Stimulated activated CD4-positive, alpha-beta T cell treated with anti-CD3 and anti-CD28 coated beads, TNF-alpha, amount 100 ng/mL, for 4 hours (primary cell): ENCODE results near the gene NLGN1.

Experiments used
- DNase-seq, 3 experiments: peaks; one replicate each; pipeline ENCODE4 v3.0.0-alpha.2; 2020; ENCODE audit warnings: low read depth in 3 of 3

The NLGN1 gene

DNA sequence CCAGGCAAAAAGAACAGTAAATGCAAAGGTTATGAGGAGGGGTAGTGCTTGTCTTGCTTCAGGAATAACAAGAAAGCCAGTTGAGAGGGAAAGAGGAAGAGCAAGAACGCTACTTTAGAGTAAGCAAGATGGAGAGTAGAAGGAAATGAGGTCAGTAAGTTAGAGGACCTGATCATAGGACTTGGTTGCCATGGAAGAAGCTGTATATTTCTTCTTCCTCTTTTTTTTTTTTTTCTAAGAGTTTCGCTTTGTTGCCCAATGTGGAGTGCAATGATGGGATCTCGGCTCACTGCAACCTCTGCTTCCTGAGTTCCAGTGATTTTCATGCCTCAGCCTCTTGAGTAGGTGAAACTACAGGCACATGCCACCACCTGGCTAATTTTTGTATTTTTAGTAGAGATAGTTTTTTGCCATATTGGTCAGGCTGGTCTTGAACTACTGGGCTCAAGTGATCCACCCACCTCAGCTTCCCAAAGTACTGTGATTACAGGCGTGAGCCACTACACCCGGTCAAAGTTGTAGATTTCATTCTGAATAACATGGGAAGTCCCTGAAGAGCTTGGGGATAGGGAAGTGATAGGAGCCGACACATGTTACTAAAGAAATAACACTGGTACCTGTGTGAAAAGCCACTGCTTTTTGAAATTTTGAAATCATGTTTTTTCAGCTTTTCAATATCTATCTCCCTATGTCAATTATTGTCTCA is 933.7 kb downstream of the NLGN1 start:
- DNase-seq = no peak

DNA sequence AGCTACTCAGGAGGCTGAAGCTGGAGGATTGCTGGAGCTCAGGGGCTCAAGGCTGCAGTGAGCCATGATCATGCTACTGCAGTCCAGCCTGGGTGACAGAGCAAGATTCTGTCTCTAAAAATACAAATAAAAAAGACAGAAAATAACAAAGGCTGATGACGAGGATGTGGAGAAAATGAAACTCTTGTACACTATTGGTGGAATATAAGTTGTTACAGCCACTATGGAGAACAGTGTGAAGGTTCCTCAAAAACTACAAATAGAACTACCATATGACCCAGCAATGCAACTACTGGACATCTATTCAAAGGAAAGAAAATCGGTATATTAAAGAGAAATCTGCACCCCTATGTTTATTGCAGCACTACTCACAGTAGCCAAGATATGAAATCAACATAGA is 934.8 kb downstream of the NLGN1 start:
- no peak for DNase-seq

DNA sequence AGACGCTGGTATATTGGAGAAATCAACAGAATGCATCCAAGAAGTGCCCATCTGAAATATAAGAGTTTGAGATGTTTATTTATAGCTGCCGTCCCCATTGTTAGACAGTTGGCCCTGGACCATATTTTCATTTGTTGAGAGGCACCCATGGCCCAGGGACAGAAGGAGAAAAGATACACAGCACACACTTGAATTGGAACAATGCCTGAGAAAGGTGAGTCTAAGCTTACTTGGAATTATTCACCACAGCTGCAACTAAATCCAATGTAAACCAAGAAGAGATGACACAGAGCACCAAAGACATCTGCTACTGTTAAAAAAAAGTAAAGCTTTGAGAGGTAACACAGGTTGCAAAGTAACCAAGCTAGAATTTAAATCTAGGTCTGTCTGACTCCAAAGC is 936.1 kb downstream of the NLGN1 start:
- no peak for DNase-seq

DNA sequence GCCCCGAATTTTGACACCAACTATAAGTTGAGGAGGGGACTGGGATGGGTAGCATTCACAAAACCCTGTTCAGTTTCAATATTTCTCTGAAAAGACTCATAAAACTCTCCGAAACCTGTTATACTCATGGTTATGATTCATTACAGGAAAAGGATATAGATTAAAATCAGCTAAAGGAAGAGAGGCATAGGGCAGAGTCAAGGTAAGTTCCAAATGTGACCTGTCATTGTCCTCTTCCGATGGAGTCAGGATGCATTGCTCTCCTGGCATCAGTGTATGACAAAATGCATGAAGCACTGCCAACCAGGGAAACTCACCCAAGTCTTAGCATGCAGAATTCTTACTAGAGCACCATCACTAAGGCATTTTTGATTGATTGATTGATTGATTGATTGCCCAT is 936.6 kb downstream of the NLGN1 start:
- DNase-seq = no peak

DNA sequence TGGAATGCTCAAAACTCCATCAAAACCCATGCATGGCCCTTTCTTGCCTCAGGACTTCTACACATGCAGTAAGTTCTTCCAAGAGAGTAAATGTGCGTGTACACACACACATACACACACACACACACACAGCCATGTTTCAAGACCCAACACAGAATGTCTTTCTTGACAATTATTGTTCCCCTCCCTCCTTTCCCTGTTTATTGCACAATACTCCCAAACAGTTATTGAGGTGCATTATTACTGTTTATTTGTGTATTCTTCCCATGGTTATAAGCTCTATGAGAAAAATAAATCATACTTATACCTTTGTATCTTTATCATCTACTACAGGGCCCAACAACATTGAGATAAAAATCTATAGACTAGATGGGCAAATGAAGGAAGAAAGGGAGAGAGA is 937.8 kb downstream of the NLGN1 start:
- DNase-seq = no peak

DNA sequence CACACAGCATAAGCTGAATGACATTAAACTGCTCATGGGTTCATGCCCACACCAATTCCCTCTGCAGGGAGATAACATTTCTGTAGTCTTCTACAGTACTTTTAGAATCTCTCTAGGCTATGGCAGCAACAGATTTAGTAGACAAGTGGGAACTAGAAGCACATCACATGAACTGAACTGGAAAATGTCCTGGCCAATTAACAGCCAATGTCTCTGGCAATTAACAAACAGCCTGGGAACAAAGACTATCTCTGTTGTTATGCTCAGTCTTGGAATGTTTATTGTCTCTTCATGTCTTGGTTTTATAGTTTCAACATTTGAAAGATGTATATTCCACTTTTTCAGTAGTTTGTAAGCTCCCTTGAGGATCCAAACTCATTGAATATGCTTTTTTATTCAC is 938.4 kb downstream of the NLGN1 start:
- DNase-seq = no peak
